Measurements from ENCODE around the gene CAMK2N2.

GRCh38 chr3:184211297-184211696 is 50.1 kb downstream of the CAMK2N2 start:
- TF ChIP-seq CTCF (conservative IDR thresholded peaks at IDR 0.05 in 1 of 2, IDR thresholded peaks at IDR 0.05 in 1 of 2; ENCODE audit: extremely low read depth in 1 of 2, insufficient read depth in 1 of 2, low read depth in 1 of 2, low read length in 2 of 2) (no peak), EZH2 (IDR thresholded peaks at IDR 0.05; ENCODE audit: borderline replicate concordance, low read length) (no peak)
